Stimulated activated CD4-positive, alpha-beta T cell treated with anti-CD3 and anti-CD28 coated beads, Interleukin-2, amount 100 ng/mL, for 48 hours (primary cell): ENCODE measurements around the gene LTB.

ENCODE experiments used
- DNase-seq, 2 donors: peaks; one replicate each; pipeline ENCODE4 v3.0.0-alpha.2; 2020

LTB gene, protein sequence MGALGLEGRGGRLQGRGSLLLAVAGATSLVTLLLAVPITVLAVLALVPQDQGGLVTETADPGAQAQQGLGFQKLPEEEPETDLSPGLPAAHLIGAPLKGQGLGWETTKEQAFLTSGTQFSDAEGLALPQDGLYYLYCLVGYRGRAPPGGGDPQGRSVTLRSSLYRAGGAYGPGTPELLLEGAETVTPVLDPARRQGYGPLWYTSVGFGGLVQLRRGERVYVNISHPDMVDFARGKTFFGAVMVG

DNA sequence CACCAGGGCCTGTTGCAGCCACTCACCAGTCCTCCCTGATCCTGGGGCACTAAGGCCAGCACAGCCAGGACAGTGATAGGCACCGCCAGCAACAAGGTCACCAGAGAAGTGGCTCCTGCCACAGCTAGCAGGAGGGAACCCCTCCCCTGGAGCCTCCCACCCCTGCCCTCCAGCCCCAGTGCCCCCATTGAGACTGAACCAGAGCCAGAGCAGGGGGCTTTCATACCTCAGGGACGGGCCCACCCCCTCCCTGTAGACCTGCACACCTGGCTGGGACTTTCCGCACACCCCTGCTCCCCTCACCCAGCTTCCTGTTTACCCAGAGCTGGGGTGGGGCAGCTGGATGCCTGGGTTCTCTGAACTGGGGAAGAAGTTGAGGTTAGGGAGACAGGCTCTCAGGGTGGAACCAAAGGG lies at the start of gene LTB:
TSS of gene LTB (minus strand) at position 195 of the 414 bp plus-strand sequence. CDS start at position 188, 7 bp downstream.
- DNase-seq = no peak

DNA sequence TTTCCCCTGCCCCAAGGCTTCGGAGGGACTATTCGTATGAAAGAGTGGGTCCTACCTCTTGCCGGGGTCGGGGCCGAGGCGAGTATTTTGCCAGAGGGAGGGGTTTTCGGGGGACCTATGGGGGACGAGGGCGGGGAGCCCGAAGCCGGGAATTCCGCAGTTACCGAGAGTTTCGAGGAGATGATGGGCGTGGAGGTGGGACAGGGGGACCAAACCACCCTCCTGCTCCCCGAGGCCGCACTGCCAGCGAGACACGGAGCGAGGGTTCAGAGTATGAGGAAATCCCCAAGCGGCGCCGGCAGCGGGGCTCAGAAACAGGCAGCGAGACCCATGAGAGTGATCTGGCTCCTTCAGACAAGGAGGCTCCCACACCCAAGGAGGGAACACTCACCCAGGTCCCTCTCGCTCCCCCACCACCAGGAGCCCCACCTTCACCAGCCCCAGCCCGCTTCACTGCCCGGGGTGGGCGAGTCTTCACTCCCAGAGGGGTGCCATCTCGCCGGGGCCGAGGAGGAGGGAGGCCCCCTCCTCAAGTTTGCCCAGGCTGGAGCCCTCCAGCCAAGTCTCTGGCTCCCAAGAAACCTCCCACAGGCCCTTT lies 49.6 kb upstream of the LTB start:
- DNase-seq = no peak

DNA sequence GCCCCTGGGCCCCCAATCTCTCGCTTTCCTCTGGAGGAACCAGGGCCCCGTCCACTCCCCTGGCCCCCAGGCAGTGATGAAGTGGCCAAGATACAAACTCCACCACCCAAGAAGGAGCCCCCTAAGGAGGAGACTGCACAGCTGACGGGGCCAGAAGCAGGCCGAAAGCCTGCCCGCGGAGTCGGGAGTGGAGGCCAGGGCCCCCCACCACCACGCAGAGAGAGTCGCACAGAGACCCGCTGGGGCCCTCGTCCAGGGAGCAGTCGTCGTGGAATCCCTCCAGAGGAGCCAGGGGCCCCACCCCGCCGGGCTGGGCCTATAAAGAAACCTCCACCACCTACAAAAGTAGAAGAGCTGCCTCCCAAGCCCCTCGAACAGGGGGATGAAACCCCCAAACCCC lies 49.0 kb upstream of the LTB start:
- no peak for DNase-seq

DNA sequence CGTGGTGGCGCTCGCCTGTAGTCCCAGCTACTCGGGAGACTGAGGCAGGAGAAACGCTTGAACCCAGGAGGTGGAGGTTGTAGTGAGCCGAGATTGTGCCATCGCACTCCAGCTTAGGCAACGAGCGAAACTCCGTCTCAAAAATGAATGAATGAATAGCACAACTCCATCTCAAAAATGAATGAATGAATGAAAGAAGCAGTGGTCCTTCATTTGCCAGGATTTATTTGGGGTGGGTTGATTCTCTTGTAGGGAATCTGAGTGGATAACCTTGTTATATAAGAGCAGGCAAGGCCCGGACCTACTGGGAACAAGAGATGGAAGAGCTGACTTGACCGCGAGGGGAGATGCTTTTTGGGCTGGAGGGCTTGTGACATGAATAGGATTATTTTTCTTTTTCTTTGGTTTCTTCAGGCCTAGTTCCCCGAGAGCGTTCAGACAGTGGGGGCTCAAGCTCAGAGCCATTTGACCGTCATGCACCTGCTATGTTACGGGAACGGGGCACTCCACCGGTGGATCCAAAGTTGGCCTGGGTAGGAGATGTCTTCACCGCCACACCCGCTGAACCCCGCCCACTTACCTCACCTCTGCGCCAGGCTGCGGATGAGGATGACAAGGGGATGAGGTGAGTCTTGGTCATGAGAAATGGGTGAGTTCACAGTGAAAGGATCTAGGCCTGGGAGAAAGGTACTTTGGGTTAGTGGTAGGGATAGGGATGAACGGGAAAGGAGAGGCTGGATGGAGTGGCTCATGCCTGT lies 48.1 kb upstream of the LTB start:
- no peak for DNase-seq

DNA sequence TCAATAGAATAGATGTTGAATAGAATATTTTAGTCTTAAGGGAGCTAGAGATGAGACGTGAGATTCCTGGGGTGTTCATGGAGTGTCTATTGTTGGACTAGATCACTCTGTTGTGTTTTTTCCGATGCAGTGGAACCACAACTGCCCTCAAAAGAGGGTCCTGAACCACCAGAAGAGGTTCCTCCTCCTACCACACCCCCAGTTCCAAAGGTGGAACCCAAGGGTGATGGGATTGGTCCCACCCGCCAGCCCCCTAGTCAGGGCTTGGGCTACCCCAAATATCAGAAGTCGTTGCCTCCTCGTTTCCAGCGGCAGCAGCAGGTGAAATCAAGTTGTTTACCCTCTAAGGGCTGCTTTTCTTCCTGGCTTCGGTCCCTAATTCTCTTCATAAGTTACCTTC lies 46.8 kb upstream of the LTB start:
- DNase-seq = no peak

DNA sequence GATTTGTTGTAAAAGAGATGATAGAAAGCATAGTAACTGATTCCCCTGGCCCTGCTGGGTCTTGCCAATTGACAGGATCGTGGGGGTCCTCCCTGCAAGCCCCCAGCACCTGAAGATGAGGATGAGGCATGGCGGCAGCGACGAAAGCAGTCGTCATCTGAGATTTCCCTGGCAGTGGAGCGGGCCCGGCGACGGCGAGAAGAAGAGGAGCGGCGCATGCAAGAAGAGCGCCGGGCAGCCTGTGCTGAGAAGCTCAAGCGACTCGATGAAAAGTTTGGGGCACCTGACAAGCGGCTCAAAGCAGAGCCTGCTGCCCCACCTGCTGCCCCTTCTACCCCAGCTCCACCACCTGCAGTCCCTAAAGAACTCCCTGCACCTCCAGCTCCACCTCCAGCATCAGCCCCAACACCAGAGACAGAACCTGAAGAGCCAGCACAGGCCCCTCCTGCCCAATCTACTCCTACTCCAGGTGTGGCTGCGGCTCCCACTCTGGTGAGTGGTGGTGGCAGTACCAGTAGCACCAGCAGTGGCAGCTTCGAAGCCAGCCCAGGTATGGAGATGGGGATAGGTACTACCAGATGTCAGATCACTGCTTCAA lies 45.6 kb upstream of the LTB start:
- DNase-seq = no peak

DNA sequence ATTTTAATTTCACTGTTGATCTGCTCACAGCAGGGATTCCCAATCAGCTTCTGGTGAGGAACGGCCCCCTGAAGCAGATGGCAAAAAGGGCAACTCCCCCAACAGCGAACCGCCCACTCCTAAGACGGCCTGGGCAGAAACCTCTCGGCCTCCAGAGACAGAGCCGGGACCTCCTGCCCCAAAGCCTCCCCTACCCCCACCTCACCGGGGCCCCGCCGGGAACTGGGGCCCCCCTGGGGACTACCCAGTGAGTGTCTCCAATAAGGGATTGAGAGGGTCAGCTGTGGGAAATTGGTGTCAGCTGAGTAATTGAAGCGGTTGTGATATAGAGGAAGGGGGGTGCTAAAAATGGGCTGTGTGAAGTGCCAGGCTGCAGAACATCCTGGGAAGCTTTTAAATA lies 44.7 kb upstream of the LTB start:
- no peak for DNase-seq

DNA sequence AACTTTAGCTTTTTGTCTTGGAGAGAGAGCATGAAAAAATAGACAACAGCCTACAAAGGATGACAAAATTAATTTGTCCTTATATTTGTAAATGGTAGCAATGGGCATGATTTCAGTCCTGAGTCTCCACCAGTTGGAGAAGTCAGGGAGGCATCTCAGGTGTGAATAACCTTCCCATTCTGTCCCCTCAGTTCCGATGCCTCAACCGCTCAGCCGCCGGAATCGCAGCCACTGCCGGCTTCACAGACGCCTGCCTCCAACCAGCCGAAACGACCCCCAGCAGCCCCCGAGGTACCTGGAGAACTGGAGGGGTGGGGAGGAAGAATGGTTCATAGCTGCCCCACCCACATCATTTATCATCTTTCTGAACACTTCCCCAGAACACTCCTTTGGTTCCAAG lies 41.8 kb upstream of the LTB start:
- DNase-seq = no peak

DNA sequence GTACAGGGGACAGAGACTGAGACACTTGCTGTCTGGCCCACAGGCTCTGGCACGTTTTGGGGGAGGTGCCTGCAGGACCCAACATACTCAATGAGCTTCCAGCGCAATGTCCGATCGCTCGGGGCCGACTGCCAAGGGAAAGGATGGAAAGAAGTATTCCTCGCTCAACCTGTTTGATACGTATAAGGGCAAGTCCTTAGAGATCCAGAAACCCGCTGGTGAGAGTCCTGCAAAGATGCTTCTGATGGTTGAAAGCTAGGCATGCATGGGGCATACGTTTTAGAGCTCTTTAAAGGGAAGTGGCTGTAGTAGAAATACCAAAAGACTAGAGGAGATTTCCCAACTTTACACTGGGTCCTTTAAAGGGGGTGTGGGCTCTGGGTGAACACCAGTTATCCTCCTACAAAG lies 40.5 kb upstream of the LTB start:
- DNase-seq = no peak

DNA sequence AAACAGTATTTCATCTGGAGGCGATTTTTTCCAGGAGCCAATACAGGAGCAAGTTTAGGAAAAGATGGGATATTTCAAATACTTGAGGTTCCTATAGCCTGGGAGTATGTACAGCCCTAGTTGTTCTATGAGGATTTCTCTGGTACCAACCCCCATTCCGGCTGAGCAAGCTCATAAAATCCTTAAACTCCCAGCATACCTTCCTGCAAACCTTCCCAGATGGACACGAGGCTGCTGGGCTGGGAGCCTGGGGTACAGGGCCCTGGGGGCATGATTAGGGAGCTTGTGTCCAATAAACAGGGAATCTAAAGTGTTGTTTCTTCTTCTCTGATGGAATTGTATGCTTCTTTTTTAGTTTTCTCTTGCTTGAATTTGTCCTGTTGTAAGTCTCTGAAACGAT lies 39.8 kb upstream of the LTB start:
- no peak for DNase-seq

DNA sequence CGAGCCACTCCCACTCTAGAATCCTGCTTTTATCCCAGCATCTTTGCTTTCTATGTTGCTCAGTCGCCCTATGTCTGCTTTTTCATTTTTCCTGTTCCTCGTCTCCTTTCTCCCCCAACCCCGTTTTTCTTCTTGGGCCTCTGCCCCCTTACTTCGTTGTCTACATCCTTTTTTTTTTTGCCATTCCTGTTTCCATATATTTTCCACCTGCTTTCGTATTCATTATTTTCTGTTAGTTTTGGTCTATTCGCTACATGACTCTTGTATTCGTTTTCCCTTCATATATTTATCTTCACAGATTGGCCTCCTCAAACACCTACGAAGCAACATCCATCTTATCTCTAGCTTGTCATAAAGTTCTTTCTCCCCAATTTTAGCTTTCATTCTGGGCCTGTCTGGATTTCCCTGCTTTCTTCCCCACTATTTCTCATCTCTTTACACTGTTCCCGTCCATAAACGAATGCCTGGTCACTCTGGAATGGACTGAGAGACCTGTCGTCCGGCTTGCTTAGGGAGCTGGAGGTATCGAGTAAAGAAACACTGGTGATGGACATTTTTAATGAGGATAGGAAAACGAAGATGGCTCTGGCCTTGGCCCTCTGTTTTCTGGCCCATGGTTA lies 39.2 kb upstream of the LTB start:
- DNase-seq = no peak

DNA sequence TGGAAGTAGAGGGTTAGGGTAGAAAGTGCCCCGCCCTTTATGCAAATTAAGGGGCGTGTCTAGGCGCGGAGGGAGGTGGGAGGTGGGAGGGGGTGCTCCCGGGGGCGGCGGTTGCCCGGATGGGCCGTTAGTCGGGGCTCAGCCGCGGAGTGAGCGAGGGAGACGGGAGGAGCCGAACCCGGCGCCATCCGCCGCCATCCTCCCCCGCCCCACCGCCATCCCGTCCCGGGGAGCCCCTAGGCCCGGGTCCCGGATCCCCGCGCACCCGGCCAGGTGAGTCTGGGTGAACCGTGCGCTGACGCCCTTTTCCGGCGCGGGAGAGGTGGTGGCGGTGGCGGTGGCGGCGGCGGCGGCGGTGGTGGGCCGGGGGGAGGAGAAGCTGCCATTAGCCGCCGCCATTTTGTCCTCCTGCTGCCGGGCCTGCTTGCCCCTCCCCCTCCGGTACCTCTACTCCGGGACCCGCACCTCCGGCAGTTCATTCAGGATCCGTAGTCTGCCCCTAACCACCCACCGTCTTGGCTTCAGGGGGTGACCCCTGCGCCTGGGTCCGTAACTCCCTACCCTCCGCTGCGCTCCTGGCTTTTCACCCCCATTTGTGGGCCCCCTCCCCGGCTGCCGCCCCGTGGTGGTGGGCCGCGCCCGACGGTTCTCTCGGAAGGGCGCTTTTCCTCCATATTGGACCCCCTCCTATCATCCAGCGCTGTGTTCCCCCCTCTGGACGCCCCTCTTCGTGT lies 38.5 kb upstream of the LTB start, which contains the start of gene PRRC2A:
TSS of gene PRRC2A (plus strand) at position 130 of the 734 bp plus-strand sequence. CDS start 2,075 bp downstream, outside the sequence.
- peak; percentile 76 to 97 for DNase-seq

DNA sequence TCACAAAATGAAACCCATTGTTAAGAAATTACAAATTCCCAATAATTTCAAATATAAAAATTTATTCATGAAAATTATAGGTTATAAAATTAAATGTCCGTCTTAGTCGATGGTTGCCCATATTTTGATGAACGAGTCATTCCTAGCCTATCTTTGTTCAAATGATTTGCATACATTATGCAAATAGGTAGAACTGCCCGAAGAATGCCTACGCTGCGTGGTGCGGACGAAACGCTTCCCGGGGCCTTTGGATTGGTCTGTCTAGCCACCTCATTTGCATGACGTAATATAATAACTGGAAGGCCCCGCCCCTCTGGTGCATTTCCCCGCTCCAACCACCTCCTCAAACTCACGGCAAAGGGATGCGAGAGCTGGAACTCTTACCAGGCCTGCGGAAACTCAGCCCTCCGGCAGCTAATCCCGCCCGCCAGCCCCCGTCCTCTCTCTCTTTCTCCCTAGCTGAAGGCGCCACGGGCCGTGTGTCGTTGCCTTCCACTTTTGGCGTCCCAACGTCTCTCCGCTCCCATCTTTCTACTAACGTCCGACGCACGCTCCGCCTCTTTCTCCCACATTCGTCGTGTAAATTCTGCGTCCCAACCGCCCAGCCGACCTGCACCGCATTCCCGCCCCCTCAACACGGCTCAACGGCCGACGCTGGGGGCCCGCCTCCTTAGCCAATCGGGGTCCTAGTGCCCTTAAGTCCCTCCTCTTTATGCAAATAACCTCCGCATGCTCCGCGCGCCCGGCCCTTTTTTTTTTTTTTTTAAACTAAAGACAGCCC lies 37.8 kb upstream of the LTB start:
- peak; percentile 93 to 94 for DNase-seq

DNA sequence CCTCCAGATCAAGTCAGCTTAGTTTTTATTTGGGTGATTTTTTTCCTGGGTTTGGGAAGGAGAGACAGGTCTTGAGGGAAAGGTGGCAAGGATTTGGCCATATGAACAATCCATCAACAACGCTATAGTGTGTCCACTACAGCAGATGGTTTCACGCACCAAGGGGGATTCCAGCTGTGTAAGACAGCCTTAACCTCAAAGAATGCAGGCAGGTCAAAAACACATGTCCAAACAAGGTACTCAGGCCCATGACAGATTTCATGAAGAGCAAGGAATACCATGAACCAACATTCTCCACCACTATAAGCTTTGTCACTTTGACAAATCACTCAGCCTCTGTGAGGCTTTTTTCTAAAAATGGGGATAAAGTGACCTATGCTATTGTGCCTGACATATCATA lies 34.8 kb upstream of the LTB start:
- DNase-seq = no peak

DNA sequence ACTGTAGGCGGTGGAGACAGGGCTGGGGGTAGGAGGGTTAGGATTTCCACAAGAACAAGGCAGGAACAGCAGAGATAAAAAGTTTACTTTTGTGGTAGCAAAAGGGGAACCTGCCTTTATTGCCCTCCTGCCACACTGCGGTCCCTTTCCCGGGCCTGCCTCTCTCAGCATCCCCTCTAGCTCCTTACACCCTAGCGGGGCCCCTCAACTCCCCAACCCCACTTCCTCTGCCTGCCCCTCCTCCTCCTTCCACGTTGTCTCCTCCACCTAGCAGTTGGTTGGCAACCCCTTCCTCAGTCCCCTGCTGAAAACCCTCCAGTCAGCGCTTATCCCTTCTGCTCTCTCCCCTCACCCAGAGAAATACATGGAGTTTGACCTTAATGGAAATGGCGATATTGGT lies 33.5 kb upstream of the LTB start:
- no peak for DNase-seq

DNA sequence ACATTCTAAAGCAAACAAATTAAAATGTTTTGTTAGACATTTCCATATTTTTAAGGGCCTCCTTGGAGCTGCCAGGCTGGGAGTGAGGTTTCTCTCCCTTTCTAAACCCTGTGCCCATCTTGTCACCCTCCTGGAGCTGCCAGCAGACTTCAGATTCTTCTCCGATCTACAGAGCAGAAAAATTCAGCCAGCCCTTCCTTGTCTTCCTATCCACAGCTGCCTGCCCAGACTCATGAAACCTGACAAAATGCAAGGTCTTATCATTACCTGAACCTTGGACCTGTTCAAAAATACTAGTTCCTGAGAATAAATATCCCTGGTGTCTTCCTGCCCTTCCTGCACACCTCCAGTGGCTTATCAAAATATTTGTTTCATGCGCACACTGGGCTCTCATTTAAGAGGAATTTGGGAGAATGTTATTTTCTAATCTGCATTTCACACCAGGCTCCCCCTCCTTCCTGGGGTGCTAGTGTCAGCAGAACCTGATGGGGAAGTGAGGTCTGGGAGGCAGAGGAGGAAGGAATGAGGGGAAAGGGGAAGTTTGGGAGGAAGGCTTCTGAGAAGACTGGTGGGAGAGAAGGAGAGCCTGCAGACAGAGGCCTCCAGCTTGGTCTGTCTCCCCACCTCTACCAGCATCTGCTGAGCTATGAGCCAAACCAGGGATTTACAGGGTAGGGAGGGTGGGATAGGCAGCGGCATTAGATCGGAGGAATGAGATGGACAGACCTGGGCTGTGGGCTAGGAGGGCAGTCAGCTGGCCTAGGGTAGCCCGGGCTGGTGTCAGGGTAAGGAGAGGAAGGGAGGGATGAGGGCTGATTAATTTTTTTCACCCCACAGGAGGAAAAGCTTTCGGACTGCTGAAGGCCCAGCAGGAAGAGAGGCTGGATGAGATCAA lies 32.7 kb upstream of the LTB start, which contains the start of gene AIF1:
TSS of gene AIF1 (plus strand) at position 551 of the 895 bp plus-strand sequence. CDS start at position 647, 96 bp downstream.
- DNase-seq = no peak

DNA sequence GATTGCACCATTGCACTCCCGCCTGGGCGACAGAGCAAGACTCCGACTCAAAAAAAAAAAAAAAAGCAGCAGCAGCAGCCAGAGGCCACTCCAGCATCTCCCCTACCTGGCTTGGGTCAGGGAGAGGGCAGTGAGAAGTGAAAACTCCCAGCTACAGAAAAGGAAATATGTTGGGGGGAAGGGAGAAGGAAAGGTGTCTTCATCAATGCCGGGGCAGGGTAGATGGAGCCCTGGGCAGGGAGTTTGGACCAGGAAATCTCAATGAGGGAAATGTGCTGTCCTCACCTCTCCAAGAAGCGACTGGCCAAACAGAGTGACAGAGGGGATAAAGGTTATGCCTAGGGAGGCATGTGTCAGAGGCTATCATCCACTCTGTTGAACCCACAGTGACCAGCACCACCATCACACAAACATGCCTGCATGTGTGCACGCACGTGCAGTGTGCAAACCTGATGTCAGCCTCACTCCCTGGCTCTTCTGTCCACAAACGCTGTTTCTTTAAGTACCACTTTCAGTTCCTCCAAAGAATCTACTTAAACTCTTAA lies 31.9 kb upstream of the LTB start:
- DNase-seq = no peak

DNA sequence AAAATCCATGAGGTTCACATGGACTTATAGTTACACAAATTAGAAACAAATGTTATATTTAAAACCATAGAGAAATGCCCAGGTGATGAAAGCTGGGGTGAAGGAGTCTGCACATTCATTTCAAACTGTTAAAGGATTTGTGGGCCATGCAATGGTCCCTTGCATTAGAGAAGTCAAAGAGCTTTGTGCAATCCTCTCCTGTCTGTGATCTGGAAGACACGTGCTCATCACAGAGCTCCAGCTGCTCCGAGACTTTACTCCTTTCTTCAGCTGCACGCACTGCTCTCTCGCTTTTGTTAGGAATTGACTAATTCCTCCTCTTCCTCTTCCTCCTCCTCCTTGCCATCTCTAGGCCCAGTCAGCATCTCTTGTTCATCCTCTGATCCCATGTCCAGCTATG lies 28.7 kb upstream of the LTB start:
- DNase-seq = no peak

DNA sequence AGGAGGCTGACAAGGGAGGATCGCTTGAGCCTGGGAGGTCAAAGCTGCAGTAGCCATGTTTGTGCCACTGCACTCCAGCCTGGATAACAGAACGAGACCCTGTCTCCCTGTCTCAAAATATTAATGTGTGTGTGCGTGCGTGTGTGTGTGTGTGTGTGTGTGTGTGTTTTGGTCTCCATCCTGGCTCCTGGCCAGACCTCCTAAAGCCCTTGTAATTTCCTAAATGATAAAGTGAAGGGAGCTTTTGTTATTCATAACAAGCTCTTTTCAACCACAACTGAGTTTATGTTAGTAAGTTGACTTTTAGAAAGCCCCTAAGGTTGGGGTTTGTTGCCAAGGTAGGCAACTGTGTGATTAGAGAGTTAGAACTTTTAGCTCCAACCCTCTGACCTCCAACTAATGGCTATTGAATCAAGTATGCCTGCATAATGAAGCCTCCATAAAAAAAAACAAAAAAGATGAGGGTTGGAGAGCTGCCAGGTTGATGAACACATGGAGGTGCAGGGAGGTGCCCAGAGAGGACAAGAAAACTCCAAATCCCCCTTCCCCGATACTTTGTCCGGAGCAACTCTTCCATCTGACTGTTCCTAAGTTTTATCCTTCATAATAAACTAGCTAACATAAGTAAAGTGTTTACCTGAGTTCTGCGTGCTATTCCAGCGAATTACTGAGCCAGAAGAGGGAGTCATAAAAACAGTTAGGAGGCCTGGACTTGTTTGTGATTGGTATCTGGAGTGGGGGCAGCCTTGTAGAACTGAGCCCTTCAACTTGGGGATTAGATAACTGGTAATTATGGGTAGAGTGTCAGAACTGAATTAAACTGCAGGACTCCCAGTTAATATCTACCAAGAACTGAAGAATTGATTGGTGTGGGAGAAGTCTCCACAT lies 27.5 kb upstream of the LTB start:
- DNase-seq = no peak
